HCT116 (cell line): ENCODE measurements around the gene TP53RK. TPM values are rescaled to one million over a fixed set of nuclear protein-coding genes. Genes with fewer than 3 reads are reported as not detected.

Source experiments
- ATAC-seq: fragments of 200-7000 bp; cut with Tn5 transposase; 2 replicates; pipeline ENCODE4 v1.9.1; 2020; ENCODE audit warnings: mild to moderate bottlenecking, moderate library complexity
- BruUV-seq: library from RNA; stranded (reverse); fragments of 400-500 nt; replicated peaks from 2 replicates; lab custom pipeline; 2021; lab: Mats Ljungman, UMichigan
- CTCF ChIA-PET: fragments of 300-600 bp; sonication (Branson Sonifier 250); formaldehyde crosslinking; loops from one replicate; lab custom pipeline; 2021; ENCODE audit warnings: antibody characterized with exemption; lab: Charles Lee
- POLR2A ChIA-PET: fragments of 300-600, 350-600 bp; sonication (Branson Sonifier 250); formaldehyde crosslinking; loops from one replicate; lab custom pipeline; 2021; ENCODE audit warnings: antibody characterized with exemption; lab: Charles Lee
- RAD21 ChIA-PET, 2 experiments: fragments of 300-600 bp; sonication (Branson Sonifier 250); formaldehyde crosslinking; loops; one replicate each; lab custom pipeline; 2023; ENCODE audit warnings: low total read pairs in 2 of 2; ENCODE audit not compliant: uncharacterized antibody in 2 of 2, unreplicated experiment in 2 of 2, low non-redundant PET in 1 of 2; lab: Charles Lee
- DNase-seq: peaks from one replicate; pipeline ENCODE4 v3.0.0-alpha.2; 2010; ENCODE audit warnings: low read depth, low spot score
- H2AFZ ChIP-seq: fragments of 200-600 bp; shearing (Covaris generic), sonication (generic); 2 replicates; pipeline ENCODE4 v1.6.1; 2017; ENCODE audit warnings: low read depth, mixed run types, mixed read lengths, antibody characterized with exemption, low read length; ENCODE audit not compliant: poor library complexity, severe bottlenecking
- H3K27ac ChIP-seq: 2 replicates; pipeline ENCODE4 v1.5.1; 2012; ENCODE audit warnings: low read depth, low read length
- H3K27me3 ChIP-seq: fragments of 200-600 bp; sonication (generic); 2 replicates; pipeline ENCODE4 v1.6.1; 2016; ENCODE audit warnings: mixed run types, low read length, mixed read lengths; ENCODE audit not compliant: insufficient read depth
- H3K36me3 ChIP-seq, 2 experiments: fragments of 200-500 bp in 1 of 2; fragments of 200-600 bp in 1 of 2; sonication (Bioruptor generic) in 1 of 2; sonication (generic) in 1 of 2; 2 replicates each; pipeline versions ENCODE4 v1.5.1 to v1.6.1; 2014 to 2016; ENCODE audit warnings: low read length in 2 of 2, inconsistent platforms in 1 of 2, mixed read lengths in 1 of 2, mixed run types in 1 of 2; ENCODE audit not compliant: insufficient read depth in 2 of 2, control insufficient read depth in 1 of 2
- H3K4me1 ChIP-seq, 2 experiments: fragments of 200-600 bp in 1 of 2; sonication (generic) in 1 of 2; 2 replicates each; pipeline versions ENCODE4 v1.5.1 to v1.6.1; 2012 to 2017; ENCODE audit warnings: low read length in 2 of 2, inconsistent platforms in 1 of 2, mild to moderate bottlenecking in 1 of 2, mixed read lengths in 1 of 2, mixed run types in 1 of 2, moderate library complexity in 1 of 2; ENCODE audit not compliant: insufficient read depth in 2 of 2, control insufficient read depth in 1 of 2
- H3K4me2 ChIP-seq: fragments of 200-600 bp; sonication (generic); 2 replicates; pipeline ENCODE4 v1.6.1; 2017; ENCODE audit warnings: mixed run types, low read length, mixed read lengths
- H3K4me3 ChIP-seq, 2 experiments: fragments of 200-600 bp in 1 of 2; sonication (generic) in 1 of 2; replicated peaks in 1 of 2; 2 replicates each; pipeline ENCODE4 v1.5.1; 2011 to 2016; ENCODE audit warnings: low read length in 2 of 2, control low read depth in 1 of 2, low read depth in 1 of 2, mild to moderate bottlenecking in 1 of 2, mixed read lengths in 1 of 2, mixed run types in 1 of 2
- H3K79me2 ChIP-seq: fragments of 200-600 bp; sonication (generic); 2 replicates; pipeline ENCODE4 v1.6.1; 2017; ENCODE audit warnings: mild to moderate bottlenecking, mixed run types, low read length, moderate library complexity, mixed read lengths; ENCODE audit not compliant: insufficient read depth
- H3K9ac ChIP-seq: fragments of 200-600 bp; sonication (generic); 2 replicates; pipeline ENCODE4 v1.6.1; 2016; ENCODE audit warnings: low read length, mixed read lengths
- H3K9me2 ChIP-seq: fragments of 200-600 bp; sonication (generic), shearing (Covaris generic); 2 replicates; pipeline ENCODE4 v1.6.1; 2017; ENCODE audit warnings: mixed run types, mild to moderate bottlenecking, moderate library complexity; ENCODE audit not compliant: insufficient read depth
- H3K9me3 ChIP-seq, 2 experiments: fragments of 200-500 bp in 1 of 2; fragments of 200-600 bp in 1 of 2; sonication (Bioruptor generic) in 1 of 2; sonication (generic) in 1 of 2; 2 replicates each; pipeline ENCODE4 v1.6.1; 2014 to 2017; ENCODE audit warnings: low read length in 2 of 2, mixed read lengths in 2 of 2, inconsistent platforms in 1 of 2, low read depth in 1 of 2, mild to moderate bottlenecking in 1 of 2, mixed run types in 1 of 2, moderate library complexity in 1 of 2; ENCODE audit not compliant: control insufficient read depth in 1 of 2, insufficient read depth in 1 of 2
- H4K20me1 ChIP-seq: fragments of 200-600 bp; sonication (generic), shearing (Covaris generic); 2 replicates; pipeline ENCODE4 v1.6.1; 2017; ENCODE audit warnings: mixed run types, mild to moderate bottlenecking, moderate library complexity; ENCODE audit not compliant: insufficient read depth
- CBX3 ChIP-seq: IDR thresholded peaks from 2 replicates; pipeline ENCODE4 v1.6.1; 2012; ENCODE audit warnings: low read depth
- EGR1 ChIP-seq: IDR thresholded peaks from 2 replicates; pipeline ENCODE4 v1.6.1; 2012; ENCODE audit warnings: low read depth
- POLR2A ChIP-seq: IDR thresholded peaks from 2 replicates; pipeline ENCODE4 v1.7.0; 2011; ENCODE audit warnings: borderline replicate concordance; ENCODE audit not compliant: insufficient read depth, insufficient read length; ENCODE audit errors: extremely low read depth
- RAD21 ChIP-seq: IDR thresholded peaks from 2 replicates; pipeline ENCODE4 v1.6.1; 2012; ENCODE audit warnings: low read depth, mild to moderate bottlenecking
- SP1 ChIP-seq: IDR thresholded peaks from 2 replicates; pipeline ENCODE4 v1.6.1; 2012; ENCODE audit warnings: low read depth
- TCF7L2 ChIP-seq: IDR thresholded peaks from 2 replicates; pipeline ENCODE4 v1.7.0; 2011; ENCODE audit warnings: borderline replicate concordance, inconsistent platforms; ENCODE audit not compliant: insufficient read depth, insufficient read length; ENCODE audit errors: extremely low read depth
- YY1 ChIP-seq: IDR thresholded peaks from 2 replicates; pipeline ENCODE4 v1.6.1; 2011; ENCODE audit warnings: low read length, low read depth, moderate library complexity, mild to moderate bottlenecking; ENCODE audit not compliant: insufficient replicate concordance; ENCODE audit errors: extremely low read depth
- ZNF274 ChIP-seq: fragments of 200-500 bp; sonication (Bioruptor generic); IDR thresholded peaks from 2 replicates; pipeline ENCODE4 v1.6.1; 2014; ENCODE audit warnings: mild to moderate bottlenecking, low read depth, low read length, inconsistent platforms
- intact Hi-C: fragments of 100-400 bp; cut with micrococcal nuclease; formaldehyde crosslinking; loops from 2 replicates; pipeline ENCODE4 v1.10.0; 2022
- total RNA-seq: library from RNA; stranded (reverse); gene quantifications from one replicate; pipeline ENCODE4 v1.2.1, GENCODE V29; 2021; ENCODE audit not compliant: unreplicated experiment

TP53RK gene
- total RNA-seq, 1 experiment from 2014 or later = 9.2 TPM

DNA sequence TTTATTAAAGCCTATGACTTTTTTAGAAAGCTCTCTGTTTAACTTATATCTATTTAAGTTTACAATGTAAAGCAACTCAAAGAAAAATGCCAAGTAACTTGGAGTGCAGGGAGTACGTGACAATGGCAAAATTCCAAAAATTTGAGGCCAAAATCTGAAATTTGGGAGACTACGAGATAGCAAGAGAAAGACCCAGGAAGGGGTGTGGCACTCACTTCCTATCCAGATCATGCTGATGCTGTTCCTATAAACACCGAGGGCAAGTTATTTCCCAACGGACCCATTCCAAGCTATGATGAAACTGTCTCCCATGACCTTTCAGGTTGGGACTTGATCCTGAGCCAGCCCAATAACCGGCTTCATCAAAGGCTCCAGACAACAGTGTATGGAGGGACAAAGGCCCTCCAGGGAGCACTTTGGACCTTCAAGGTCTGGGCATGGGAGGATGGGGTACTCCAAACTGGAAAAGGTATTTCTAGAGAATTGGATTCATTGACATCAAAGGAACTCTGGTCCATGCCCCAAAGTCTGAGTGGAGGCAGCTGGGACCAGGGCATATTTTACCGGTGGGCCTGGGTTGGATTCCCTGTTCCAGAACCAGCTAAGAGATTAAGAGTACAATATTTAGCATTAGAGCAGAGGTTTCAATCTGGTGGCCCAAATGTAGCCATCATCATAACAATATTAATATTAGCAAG is 22.3 kb downstream of the TP53RK start:
- Histone ChIP-seq H3K9me2 (no peaks in the 10 kb centered on the region), H4K20me1 (no peaks in the 10 kb centered on the region), H3K9me3 (no peaks in the 10 kb centered on the region), H3K4me2 (no peak overlapping the region), H3K79me2 (no peaks in the 10 kb centered on the region), H3K4me3 (no peak overlapping the region), H3K36me3 (no peaks in the 10 kb centered on the region), H3K4me1 (peaks cover 0 to 6% of the 10 kb centered on the region in 2 experiments; a peak in 1 of 4 replicates), H3K27ac (no peak overlapping the region), H3K27me3 (0 out of 2 replicates have a peak, but pooled peaks cover 5% of the 10 kb centered on the region), H3K9ac (no peak overlapping the region), H2AFZ (no peak overlapping the region)
- no TSS peak for BruUV-seq
- ATAC-seq (no peak), DNase-seq (no peak)
- TF ChIP-seq YY1 = no peak
- no peak for TF ChIP-seq CBX3
- TF ChIP-seq POLR2A = no peak
- no peak for TF ChIP-seq ZNF274
- peak; percentile 32 for TF ChIP-seq TCF7L2
- no peak for TF ChIP-seq RAD21
- no peak for TF ChIP-seq SP1
- intact Hi-C loops = no loop called here
- RAD21 ChIA-PET = no interaction called here
- POLR2A ChIA-PET = no interaction called here
- CTCF ChIA-PET = no interaction called here

DNA sequence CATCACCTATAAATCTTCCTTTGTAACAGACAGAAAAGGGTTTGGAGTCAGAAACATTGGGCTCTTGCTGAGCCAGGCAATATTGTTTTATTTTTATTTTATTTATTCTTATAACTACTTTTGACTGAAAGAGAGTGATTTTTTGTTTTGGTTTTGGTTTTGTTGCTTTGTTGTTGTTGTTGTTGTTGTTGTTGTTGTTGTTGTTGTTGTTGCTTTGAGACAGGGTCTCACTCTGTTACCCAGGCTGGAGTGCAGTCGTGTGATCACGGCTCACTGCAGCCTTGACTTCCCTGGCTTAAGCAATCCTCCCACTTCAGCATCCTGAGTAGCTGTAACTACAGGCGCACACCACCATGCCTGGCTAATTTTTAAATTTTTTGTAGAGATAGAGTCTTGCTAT is 22.9 kb downstream of the TP53RK start:
- 0 out of 2 replicates have a peak, but pooled peaks cover 5% of the 10 kb centered on the region for H3K27me3 ChIP-seq
- no peaks in the 10 kb centered on the region for H3K79me2 ChIP-seq
- H3K4me3 ChIP-seq = no peak overlapping the region
- intact Hi-C loops = no loop called here
- POLR2A ChIA-PET = no interaction called here
- H3K9me3 ChIP-seq = no peaks in the 10 kb centered on the region
- no peak for DNase-seq
- BruUV-seq = no TSS peak
- no peak overlapping the region for H3K9ac ChIP-seq
- no peaks in the 10 kb centered on the region for H3K36me3 ChIP-seq
- H3K9me2 ChIP-seq = no peaks in the 10 kb centered on the region
- H3K4me1 ChIP-seq = peaks cover 0 to 4% of the 10 kb centered on the region in 2 experiments; a peak in 1 of 4 replicates
- H3K4me2 ChIP-seq = no peak overlapping the region
- no peak overlapping the region for H2AFZ ChIP-seq
- H4K20me1 ChIP-seq = no peaks in the 10 kb centered on the region
- no peak for ATAC-seq
- TF ChIP-seq EGR1 (no peak), SP1 (no peak)
- RAD21 ChIA-PET = no interaction called here
- CTCF ChIA-PET = no interaction called here
- no peak overlapping the region for H3K27ac ChIP-seq
